ENCODE results near the gene MED9.

The MED9 gene

DNA sequence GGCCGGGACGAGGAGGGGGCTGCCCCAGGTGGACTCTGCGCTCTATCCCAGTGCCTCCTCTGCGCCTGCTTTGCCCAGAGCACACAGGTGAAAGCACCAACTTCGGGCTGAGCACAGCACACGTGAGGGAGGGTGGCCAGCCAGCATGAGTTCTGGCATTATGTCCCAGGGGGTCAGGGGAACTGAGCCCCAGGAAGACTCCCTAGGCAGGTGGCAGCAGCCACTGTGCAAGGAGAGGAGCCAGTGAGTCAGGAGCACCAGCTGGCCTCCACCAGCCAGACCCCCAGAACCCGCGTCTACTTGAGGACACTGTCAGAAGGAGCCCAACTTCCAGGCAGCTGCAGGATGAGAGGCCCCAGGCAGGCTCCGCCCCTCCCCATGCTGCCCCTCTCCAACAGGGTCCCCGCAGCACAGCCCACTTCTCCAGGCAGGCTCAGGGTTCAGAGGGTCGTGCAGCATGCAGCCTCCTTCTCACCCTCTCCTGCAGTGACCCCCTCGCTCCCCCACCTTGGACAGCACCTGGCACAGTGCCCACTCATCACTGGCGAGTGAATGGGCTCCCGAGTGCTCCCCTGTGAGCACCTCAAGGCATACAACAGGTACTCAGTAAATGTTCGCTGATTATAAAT lies 63.6 kb downstream of the MED9 start:
- DNase-seq: no peak

DNA sequence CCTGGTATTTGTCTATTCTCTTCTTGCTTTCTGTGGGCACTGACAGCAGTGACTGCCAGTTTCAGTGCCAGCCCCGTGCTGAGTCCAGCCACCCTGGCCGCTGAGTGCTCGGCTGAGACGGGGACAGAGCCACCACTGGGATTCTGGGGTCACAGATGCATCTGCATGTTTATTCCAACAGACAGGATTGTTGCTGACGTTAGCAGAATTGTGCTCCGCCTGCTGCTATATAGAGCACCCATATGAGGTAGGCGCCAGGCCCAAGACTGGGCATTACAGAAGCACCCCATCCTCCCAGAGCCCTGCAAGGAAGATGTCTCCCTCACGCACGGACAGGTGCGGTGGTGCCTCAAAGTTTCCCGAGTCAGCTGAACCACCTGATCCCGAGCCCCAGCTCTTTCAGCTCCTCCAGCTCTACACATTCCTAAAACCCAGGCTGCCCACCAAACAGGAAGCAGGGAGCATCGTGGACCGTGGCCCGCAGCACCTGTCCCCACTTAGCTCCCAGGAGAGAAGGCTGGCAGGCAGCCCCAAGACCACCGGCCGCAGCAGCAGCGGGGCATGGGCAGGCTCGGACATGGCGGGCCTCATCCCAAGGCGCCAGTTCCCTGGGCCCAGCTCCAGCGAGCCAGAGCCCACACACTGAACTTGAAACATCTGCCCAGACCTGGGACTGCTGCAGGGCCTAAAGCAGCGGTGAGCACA lies 64.3 kb downstream of the MED9 start:
- no peak for DNase-seq

DNA sequence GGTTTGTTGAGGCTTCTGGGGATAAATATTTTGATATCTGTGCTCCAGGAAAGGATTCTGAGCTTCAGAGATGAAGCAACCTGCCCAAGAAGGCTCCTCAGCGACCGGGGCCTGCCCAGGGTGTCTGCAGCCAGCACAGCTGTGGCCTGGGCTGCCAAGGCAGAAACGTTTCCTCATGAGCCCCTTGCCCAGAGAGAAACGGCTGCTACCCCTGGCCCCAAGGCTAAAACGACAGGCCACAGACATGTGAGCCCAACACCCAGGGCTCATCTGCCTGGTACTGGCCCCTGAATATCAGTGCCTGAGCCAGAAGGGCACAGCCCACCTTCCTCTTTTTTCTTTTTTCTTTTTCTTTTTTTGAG lies 64.8 kb downstream of the MED9 start:
- no peak for DNase-seq
